Left cardiac atrium (tissue), 4 donors: Measurements from ENCODE around the gene KAT2B. TPM values are rescaled to one million over a fixed set of nuclear protein-coding genes. Genes with fewer than 3 reads are reported as not detected.
A peak's percentile ranks its signal among the peaks of the same experiment; 100 is the strongest.
"Not testable (repeated sequence)": the region's sequence is repeated elsewhere in the genome, so short reads cannot be mapped to it uniquely, and the experiment has no call there.

Source experiments
- ATAC-seq, 2 donors: fragments of 200-7000 bp; cut with Tn5 transposase; one replicate each; pipeline ENCODE4 v1.9.1; 2020; ENCODE audit warnings: mild to moderate bottlenecking in 2 of 2, moderate library complexity in 2 of 2
- DNase-seq: peaks from one replicate; pipeline ENCODE4 v3.0.0-alpha.2; 2020
- intact Hi-C, 2 donors: fragments of 100-400 bp; cut with DNase I; formaldehyde crosslinking; loops; one replicate each; pipeline versions ENCODE4 v1.14.1 to v1.15.1; 2022 to 2023
- total RNA-seq, 2 donors: library from RNA; stranded (reverse); fragmentation: NEBNext Ultra II Directional; extraction: Animal tissue kit (Norgen Biotek cat#: 25700); gene quantifications; one replicate each; pipeline ENCODE4 v1.2.1, GENCODE V29; 2021
- donor health status: DM: no; HTN: yes; CAD: no.
- donor health status: DM: no; HTN: yes; CAD: no; lungs with severe emphysema.
- donor health status: DM: yes; HTN: yes; CAD: no.
- donor health status: Dilated cardiomyopathy.

The KAT2B gene
- total RNA-seq, 2 donors from 2014 or later: 59.8 to 73.3 TPM

GRCh38 chr3:20039466-20039764 is 831 bp upstream of the KAT2B start:
- ATAC-seq: no peak
- intact Hi-C loops: loop anchor here in 1 of 2 donors (5.0 kb wide), 2 partner anchors 92 to 148 kb away; partner anchors contain the start of genes RAB5A and SGO1
- no peak for DNase-seq

GRCh38 chr3:20040548-20041196 is 426 bp downstream of the KAT2B start:
- intact Hi-C loops: loop anchor here in 1 of 2 donors (5.0 kb wide), 1 partner anchor 42 kb away; no protein-coding TSS in a partner anchor
- peak; percentile 49 to 65 for ATAC-seq
- DNase-seq: peak; percentile 79

DNA sequence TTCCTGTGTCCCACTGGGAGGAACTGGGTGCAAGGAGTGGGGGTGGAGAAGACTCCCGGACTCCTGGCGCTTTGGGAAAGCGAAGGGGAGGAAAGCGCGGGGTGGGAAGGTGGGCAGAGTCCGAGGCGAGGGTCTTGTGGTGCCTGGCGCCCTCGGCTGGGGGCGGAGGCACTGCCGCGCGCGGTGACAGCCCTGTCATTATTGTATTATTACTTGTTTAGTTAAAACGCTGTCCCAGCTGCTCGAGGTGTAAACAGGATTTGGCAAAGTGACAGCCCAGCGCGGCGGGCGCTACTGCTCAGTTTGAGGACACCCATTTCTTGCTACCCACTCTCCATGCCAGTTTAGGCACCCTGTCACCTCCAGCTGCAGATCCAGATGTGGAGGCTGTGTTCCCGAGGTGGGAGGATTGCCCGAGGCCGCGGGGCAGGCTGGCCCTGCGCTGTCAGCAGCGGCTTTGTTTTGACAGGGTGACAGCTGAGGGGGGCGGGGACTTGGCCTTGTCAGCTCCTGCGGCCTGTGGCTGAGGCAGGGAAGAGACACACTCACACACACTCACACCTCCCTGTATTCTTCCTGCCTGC is 1.0 kb downstream of the KAT2B start:
- DNase-seq: peak; percentile 92
- intact Hi-C loops: loop anchor here in 1 of 2 donors (5.0 kb wide), 1 partner anchor 41 kb away; no protein-coding TSS in a partner anchor
- peak; percentile 85 to 86 for ATAC-seq

DNA sequence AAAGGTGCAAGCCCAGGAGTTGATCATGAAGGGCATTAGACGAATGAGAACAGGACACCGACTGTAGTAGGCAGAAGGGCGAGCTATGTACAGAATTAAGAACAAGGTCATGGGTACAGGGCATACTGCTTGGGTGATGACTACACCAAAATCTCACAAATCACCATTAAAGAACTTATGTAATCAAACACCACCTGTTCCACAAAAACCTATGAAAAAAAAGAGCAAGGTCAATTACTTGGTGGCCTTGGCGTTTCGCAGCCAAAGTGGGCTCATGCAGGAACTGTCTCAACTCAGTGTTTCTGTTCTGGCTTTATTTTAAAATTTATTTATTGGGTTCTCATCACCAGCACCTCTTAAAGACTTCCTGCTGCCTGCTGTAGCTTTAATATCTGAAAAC is 2.1 kb downstream of the KAT2B start:
- intact Hi-C loops: loop anchor here in 1 of 2 donors (5.0 kb wide), 1 partner anchor 40 kb away; no protein-coding TSS in a partner anchor
- ATAC-seq: no peak

GRCh38 chr3:20043396-20043795 is 3.1 kb downstream of the KAT2B start:
- intact Hi-C loops: loop anchor here in 1 of 2 donors (5.0 kb wide), 1 partner anchor 39 kb away; no protein-coding TSS in a partner anchor
- peak; percentile 93 for DNase-seq
- peak; percentile 2 to 26 for ATAC-seq

More for the DNA sequence above, 2.1 kb downstream of the KAT2B start:
- no peak for DNase-seq

GRCh38 chr3:20043825-20044224 is 3.6 kb downstream of the KAT2B start:
- ATAC-seq (no peak), DNase-seq (no peak)
- intact Hi-C loops: loop anchor here in 1 of 2 donors (5.0 kb wide), 1 partner anchor 38 kb away; no protein-coding TSS in a partner anchor

DNA sequence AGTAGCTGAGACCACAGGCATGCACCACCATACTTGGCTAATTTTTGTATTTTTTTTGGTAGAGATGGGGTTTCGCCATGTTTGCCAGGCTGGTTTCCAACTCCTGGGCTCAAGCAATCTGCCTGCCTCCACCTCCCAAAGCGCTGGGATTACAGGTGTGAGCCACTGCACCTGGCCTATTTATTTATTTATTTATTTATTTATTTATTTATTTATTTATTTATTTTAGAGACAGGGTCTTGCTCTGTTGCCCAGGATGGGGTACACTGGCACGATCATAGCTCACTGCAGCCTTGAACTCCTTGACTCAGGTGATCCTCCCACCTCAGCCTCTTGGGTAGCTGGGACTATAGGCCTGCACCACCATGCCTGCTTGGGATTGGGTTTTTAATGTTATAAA is 4.9 kb downstream of the KAT2B start:
- ATAC-seq, intact Hi-C loops, DNase-seq: not testable (repeated sequence)

- DNase-seq (no peak), ATAC-seq (no peak)
- intact Hi-C loops: no loop called here
These were observed 6.3 kb downstream of the KAT2B start for GRCh38 chr3:20046556-20046955.

GRCh38 chr3:20047341-20047779 is 7.1 kb downstream of the KAT2B start:
- no peak for ATAC-seq
- DNase-seq: no peak
- intact Hi-C loops: no loop called here

DNA sequence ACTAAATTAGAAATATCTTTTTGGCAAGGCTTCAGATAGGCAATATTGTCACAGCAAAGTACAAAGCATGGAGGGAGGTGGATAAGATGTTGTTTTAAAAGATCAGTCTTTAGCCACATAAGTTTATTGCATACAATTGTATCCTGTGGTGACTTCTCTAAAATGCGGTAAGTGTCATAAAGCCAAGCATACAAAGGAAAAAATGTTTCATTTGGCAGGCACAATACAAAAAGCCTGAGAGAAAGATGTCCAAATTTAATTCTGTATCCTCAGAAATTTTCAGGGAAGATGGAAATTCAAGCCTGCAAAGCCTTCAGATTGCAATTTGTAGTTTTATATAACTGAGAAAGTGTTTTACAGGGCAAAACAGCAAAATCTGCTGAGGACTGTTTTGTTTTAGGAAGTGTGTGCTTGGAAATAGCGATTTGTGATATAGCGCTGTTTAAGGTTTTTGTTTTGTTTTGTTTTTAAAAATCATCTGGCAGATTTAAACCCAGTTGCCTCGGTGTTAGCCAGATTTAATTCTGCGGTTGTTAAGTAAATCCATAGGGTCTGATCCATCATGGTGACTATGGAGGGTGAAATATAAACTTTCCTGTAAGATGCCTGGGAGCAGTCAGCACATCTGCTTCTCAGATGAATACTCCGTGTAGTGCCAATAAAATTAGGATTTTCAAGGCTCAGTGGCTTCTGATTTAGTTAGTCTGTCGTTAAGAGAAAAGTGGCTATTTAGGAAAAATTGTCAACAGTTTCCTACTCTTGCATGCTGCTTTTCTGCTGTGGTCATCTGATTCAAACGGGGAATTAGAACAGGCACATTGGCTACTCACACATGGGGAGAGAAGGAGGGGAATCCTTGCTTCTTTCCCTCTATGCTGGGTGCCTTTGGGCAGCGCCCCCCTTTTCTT is 8.0 kb downstream of the KAT2B start:
- intact Hi-C loops: no loop called here
- no peak for DNase-seq

DNA sequence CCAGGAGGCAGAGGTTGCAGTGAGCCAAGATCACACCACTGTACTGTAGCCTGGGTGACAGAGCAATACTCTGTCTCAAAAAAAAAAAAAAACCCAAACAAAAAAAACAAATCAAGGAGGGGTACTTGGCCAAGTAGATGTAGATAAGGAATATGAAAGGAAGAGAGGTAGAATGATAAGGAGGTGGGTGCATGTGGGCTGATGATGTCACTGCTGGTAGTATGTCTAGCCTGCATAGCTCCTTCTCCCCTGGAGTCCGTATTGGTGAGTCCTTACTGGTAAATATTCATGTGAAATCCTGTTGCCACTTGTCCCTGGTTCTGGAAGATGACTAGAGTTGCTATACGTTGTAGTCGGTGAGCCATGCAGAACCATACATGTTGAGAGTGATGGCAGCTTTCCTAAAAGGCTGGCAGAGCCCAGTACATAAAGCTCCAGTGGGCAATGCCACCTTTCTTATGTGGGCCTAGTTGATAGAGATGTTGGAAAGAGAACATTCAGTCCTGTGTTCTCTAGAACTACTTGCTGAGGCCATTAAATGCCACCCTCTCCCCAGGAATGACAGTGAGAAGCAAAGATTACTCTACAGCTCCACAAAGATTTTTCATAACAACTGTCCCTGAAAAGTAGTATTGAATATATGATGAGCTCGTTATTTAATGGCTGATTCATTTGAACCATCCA is 11.0 kb downstream of the KAT2B start:
- DNase-seq: no peak
- intact Hi-C loops: no loop called here
- ATAC-seq: no peak

More for the DNA sequence above, 8.0 kb downstream of the KAT2B start:
- ATAC-seq: no peak

DNA sequence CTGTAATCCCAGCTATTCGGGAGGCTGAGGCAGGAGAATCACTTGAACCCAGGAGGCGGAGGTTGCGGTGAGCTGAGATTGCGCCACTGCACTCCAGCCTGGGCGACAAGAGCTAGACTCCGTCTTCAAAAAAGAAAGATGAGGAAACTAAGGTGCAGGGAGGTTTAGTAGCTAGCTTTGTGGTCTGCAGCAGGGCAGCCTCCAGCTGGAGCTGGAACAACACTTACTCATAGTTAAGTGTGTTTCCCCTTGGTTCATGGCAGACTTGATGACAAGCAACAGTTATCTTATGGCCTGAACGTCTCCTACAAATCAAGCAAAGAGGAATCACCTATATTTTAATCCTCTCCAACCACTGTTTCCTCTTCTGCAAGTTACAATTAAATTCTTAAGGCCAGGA is 12.6 kb downstream of the KAT2B start:
- intact Hi-C loops: no loop called here
- ATAC-seq (no peak), DNase-seq (no peak)

GRCh38 chr3:20054549-20054987 is 14.3 kb downstream of the KAT2B start:
- intact Hi-C loops: no loop called here
- ATAC-seq (peak; percentile 75 to 87), DNase-seq (peak; percentile 43)

- peak in 1 of 2 donors; percentile 3 for ATAC-seq
- intact Hi-C loops: no loop called here
- no peak for DNase-seq
These were observed 15.0 kb downstream of the KAT2B start for GRCh38 chr3:20055020-20055775.

DNA sequence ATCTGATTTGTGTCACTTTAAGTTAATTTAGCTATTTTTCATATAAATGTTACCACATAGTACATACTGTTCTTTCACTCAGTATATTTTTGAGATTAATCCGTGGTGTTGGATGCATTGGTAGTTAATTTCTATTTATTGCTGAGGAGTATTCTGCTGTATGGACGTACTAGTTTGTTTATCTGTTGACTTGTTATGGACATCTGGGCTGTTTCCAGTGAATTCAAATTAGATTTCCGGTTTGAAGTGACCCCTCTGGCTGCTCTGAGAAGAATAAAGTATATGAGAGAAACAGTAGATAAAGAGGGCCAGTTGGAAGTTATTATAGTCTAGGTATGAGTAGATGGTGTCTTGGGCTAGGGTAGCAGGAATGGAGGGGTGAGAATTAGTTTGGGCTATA is 15.6 kb downstream of the KAT2B start:
- DNase-seq: no peak
- no peak for ATAC-seq
- intact Hi-C loops: no loop called here

DNA sequence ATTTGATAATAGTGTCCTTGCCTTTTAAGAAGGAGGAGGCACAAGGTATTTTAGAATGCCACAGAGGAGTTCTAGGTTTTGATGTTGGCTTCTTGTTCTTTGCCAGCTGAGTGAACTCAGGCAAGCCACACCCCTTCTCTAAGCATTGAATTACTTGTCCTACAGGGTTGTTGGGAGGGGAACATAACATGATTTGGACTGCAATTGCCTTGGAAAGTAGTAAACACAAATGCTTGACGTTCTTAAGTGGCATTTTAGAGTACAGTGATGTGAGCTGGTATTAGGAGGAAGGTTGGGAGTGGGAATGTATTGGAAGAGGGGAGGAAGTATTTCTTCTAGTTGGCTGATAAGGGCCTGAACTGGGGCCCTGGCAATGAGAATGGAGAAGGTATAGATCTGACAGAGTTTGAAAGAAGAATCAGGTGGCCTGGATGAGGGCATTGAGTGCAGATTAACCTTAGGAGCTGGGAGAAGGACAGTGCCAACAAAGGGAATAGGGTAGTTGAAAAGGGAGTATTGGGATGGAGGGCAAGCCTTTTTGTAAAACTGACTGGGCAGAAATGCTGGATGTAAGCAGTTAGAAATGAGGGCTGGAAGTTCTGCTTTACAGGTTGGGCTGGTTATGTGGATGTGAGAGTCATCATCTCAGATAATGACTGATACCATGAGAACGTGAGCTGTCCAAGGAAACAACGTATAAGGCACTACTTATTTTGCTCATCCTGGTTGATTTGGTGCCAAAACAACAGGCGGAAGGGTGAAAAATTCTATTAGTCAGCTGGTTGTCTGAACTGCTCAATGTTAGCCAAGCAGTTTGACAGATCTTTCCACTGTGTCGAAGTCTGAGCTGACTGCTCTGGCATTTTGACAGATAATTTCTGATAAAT is 16.7 kb downstream of the KAT2B start:
- ATAC-seq (peak; percentile 62 to 78), DNase-seq (no peak)
- intact Hi-C loops: no loop called here

- no peak for DNase-seq
- intact Hi-C loops: no loop called here
- peak; percentile 32 to 43 for ATAC-seq
These were observed 17.4 kb downstream of the KAT2B start for GRCh38 chr3:20057612-20058180.
